Measurements from ENCODE around the gene ASAP2.

GRCh38 chr2:9163306-9164111 lies 43.1 kb upstream of the ASAP2 start:
- TF ChIP-seq CTCF (IDR thresholded peaks at IDR 0.05) (no peak), EZH2 (IDR thresholded peaks at IDR 0.05; ENCODE audit: borderline replicate concordance, insufficient read depth, low read depth, low read length, poor library complexity, severe bottlenecking) (no peak)
